ENCODE data around the gene ITK. TPM values are rescaled to one million over a fixed set of nuclear protein-coding genes. Genes with fewer than 3 reads are reported as not detected.
"Not testable (repeated sequence)": the region's sequence is repeated elsewhere in the genome, so short reads cannot be mapped to it uniquely, and the experiment has no call there.

Gene ITK
- total and polyA plus RNA-seq, 2 of the 8 experiments (the other 6 are each of a cell fraction or from before 2014, with no cell fraction given) = 0.05 TPM; not detected in 1

DNA sequence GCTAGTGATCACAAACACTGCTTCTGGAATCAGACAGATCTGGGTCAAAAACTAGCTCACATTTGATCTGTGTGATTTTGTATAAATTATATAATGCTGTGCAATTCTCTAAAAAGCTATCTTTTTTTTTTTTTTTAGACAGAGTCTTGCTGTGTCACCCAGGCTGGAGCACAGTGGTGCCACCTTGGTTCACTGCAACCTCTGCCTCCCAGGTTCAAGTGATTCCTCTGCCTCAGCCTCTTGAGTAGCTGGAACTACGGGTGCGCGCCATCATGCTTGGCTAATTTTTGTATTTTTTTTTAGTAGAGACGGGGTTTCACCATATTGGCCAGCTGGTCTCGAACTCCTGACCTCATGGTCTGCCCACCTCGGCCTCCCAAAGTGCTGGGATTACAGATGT, 4.5 kb downstream of the ITK start:
- H2BK12ac ChIP-seq (ENCODE audit: low read depth, low read length); H2BK120ac ChIP-seq (replicated peaks; ENCODE audit: low read depth, low read length); H3K18ac ChIP-seq (ENCODE audit: extremely low read depth, low read length); H2BK15ac ChIP-seq (ENCODE audit: low read length); H3K79me1 ChIP-seq (ENCODE audit: low read depth, low read length); H3K4me3 ChIP-seq (ENCODE audit: extremely low read depth in 1 of 4, insufficient read depth in 2 of 4, low read depth in 3 of 4, low read length in 4 of 4); H3K9ac ChIP-seq (replicated peaks in 1 of 4; ENCODE audit: extremely low read depth in 1 of 4, low read depth in 3 of 4, low read length in 3 of 4); H2BK5ac ChIP-seq (ENCODE audit: low read depth, low read length); H2BK20ac ChIP-seq (ENCODE audit: low read length); H3K23me2 ChIP-seq (ENCODE audit: low read depth, low read length); H3K79me2 ChIP-seq (ENCODE audit: control insufficient read depth in 1 of 2, insufficient read depth in 2 of 2, low read length in 2 of 2); H3K4ac ChIP-seq (replicated peaks; ENCODE audit: insufficient read length, low read depth, low read length); H3K56ac ChIP-seq (replicated peaks; ENCODE audit: insufficient read length, low read depth, low read length); H3K14ac ChIP-seq (ENCODE audit: insufficient read length); H4K91ac ChIP-seq (replicated peaks; ENCODE audit: insufficient read length, low read length); POLR2A ChIA-PET (ENCODE audit: partially characterized antibody); H3K4me2 ChIP-seq (ENCODE audit: insufficient read depth in 1 of 2, low read depth in 2 of 2, low read length in 2 of 2); H3K36me3 ChIP-seq (ENCODE audit: control insufficient read depth in 2 of 4, insufficient read depth in 4 of 4, low read length in 3 of 4); H2AFZ ChIP-seq (ENCODE audit: low read length); H3K4me1 ChIP-seq (replicated peaks in 1 of 4; ENCODE audit: control insufficient read depth in 3 of 4, insufficient read depth in 4 of 4, low read length in 3 of 4); H3K23ac ChIP-seq (ENCODE audit: insufficient read length); H4K8ac ChIP-seq (ENCODE audit: extremely low read depth, insufficient read depth, low read length); DNase-seq (ENCODE audit: low read depth in 1 of 2, low spot score in 2 of 2); FAIRE-seq; H3K27ac ChIP-seq (ENCODE audit: low read depth, low read length); H2AK5ac ChIP-seq (ENCODE audit: low read depth, low read length); H3K9me3 ChIP-seq (ENCODE audit: insufficient read depth in 2 of 2, low read depth in 1 of 2, low read length in 1 of 2); H4K5ac ChIP-seq (ENCODE audit: insufficient read length, low read depth, low read length); H4K20me1 ChIP-seq (replicated peaks in 1 of 2; ENCODE audit: control insufficient read depth in 1 of 2, insufficient read depth in 2 of 2, low read length in 2 of 2): not testable (repeated sequence)
- 91% methylated on average over 6 of the region's 6 CpGs; no CpG with 5 or more reads in 1 of the 2 experiments for WGBS, 2 experiments (ENCODE audit: extremely low coverage in 1 of 2, insufficient coverage in 1 of 2, insufficient read length in 1 of 2, insufficient replicate concordance in 2 of 2, low coverage in 1 of 2, low lambda C conversion rate in 2 of 2, missing lambda C conversion rate in 1 of 2)
- CTCF ChIA-PET (ENCODE audit: partially characterized antibody) = interaction anchor here (0.9 to 1.6 kb wide), 2 partner anchors 9 to 119 kb away, joined by 3 read pairs; no protein-coding TSS in a partner anchor
- peaks cover 1 to 26% (median 11%) of the 10 kb centered on the region in 4 experiments for H3K27me3 ChIP-seq (replicated peaks in 1 of 4; ENCODE audit: control insufficient read depth in 3 of 4, extremely low read depth in 1 of 4, insufficient read depth in 3 of 4, low read length in 3 of 4)

Measured in H1 (cell line).